HK-2 (cell line): ENCODE measurements around the gene RNASE13.
"Not testable (repeated sequence)": the region's sequence is repeated elsewhere in the genome, so short reads cannot be mapped to it uniquely, and the experiment has no call there.

ENCODE experiments used
- DNase-seq: peaks from one replicate; pipeline ENCODE4 v3.0.0-alpha.2; 2018; ENCODE audit not compliant: unreplicated experiment

RNASE13 gene

DNA sequence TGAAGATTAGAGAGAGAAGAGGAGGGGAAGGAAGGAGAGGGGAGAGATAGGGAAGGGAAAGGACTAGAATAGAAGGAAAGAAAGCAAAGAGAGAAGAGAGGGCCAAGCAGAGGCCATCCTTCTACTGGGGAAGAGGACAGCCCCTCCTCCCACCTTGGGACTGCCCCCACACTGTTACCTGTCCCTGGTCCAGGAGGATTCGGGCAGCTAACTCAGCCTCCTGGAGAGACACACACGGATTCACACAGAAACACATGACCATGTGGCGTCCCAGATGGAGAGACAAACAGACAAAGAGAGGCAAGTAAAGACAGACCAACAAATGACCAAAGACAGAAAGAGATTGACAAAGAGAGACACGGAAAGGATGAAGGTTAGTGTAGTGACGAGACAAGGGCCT, 11.9 kb downstream of the RNASE13 start:
- DNase-seq, result no peak

DNA sequence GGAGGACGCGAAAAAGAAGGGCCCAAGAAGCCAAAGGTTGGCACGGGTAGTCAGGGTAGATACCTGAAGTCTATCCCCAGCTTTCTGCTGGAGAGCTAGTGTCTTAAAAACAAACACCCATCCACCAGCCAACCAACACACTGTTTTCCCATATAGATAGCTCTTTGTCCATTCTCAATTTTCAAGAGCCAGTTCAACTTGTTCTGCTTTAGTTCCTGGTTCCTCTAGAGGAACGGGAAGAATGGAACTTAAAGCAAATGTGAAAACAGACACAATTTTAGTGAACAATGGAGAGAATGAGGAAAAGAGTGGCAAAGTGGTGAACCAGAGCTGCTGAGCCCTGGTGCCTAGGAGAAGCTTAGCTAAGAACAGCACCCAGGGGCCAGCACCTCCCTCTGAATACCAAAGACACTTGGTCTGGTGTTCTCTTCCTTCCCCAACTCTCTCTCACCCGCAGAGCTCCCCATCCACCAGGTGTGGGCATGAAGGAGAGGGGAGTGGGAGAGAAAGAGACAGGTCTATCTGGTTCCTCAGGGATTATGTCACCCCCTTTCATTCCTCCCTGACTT, 13.5 kb downstream of the RNASE13 start:
- no peak for DNase-seq

DNA sequence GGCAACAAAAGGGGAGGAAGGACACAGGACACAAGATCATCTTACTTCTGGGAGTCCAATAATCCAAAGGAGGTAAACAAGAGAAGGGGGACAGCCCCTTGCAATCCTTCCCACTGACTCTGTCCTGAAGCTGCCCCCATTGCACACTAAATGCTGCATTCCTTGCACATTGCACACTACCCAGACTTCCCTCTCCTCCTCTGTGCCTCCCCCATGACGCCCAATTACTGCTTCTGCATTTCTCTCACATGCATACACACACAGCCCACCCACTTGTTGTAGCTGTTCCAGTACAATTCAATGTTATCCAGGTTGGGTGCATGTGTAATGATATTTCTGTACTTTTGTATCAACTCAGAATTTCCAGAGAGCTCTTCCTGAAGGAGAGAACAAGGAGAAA, 15.2 kb downstream of the RNASE13 start:
- no peak for DNase-seq

DNA sequence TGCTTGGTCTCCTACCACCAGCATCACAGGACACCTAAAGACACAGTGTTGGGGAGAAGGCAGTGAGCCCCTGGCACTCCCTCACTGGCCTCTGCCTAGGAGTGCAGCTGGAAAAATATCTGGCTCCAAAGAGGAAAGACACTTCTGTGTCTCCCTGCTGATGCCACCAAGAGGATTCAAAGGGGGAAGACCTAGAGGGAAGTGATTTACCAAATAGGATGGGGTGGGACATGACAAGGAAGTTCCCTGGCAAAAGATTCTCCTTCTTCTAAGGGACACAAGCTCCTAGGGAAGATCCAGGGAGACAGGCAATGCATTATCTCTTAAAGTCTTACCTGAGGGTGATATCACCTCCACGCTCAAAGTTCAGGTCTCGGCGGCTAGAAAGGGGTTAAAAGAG, 15.8 kb downstream of the RNASE13 start:
- DNase-seq, result no peak

DNA sequence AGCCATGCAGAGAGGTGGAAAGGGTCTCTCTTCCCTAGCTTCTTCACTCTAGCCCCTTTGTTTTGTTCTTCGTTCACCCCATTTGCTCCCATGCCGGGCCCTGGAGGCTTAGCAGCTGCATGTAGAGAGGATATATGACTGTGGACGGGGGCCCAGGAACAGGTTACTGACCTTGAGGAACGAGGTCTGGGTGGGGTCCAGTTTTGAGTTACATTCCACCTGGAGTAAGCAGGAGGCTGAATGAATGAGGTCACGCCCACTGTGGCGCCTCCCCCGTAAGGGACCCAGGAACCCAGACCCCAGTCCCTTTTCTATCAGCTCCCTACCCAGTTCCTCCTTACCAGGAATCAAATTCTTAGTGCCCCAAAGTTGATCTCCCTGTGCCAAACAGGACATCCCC, 16.3 kb downstream of the RNASE13 start:
- no peak for DNase-seq

DNA sequence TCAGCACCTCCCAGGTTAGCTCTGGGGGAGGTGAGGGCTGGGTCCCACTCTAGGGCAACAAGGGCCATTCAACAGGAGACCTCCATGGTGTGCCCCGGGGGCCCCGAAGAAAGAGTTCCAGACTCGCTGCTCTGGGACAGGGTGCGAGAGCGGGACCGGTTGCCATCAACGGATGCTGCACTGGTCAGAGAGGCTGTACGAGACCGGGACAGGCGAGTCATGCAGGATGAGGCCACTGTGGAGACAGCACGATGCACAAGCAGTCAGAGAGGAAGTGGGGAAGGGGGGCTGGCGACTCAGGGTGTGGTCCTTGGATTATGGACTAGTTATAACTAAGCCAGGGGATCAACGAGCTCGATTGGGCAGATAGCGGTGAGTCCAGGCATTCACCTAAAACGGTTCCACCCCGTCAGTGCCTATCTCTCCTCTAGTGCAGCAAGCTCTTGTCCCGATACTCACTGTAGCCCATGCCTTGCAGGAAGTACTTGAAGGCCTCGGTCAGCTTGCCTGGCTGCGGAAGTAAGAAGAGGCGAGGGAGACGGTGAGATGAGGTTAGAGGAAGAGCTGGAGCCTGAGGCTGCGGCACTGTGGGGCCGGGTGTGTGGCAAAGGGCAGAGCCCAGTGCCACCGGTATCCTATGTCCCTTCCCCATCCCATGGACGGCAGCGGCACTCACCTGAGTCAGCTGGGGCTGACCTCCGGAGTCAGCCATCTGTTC, 16.9 kb downstream of the RNASE13 start:
- no peak for DNase-seq

DNA sequence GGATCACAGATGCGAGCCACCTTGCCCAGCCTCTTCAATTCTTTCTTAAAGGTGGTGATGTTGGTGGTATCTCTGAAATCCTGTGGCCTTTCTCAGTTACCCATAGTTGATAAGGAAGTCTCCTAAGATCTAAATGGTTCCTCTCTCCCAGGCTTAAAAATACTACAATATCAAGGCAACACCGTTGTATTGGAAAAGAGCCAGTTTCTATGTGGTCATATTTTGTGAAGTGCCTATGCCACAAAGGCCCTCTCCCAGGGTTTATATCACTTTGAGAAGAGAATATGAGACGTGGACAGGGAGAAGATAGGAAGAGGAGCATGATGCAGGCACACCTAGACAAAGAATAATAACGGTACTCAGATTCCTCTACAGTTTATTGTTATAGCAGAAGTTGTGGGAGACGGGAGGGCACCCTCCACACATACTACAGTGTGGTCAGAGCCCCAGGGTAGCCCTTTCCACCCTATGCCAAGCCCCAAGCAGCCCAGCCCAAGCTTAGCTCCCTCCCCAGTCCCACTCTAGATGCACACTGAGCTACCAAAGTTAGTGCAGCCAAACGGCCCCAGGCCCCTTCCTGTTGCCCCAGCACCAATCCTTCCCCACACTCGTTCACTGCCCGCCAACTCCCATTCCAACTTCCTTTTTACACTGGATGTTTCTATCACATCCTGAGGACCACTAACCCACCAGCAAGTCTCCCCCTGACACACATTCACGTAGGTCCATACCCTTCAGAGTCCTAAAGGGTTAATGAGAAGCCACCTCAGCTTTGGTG, 18.0 kb downstream of the RNASE13 start:
- DNase-seq, result no peak

DNA sequence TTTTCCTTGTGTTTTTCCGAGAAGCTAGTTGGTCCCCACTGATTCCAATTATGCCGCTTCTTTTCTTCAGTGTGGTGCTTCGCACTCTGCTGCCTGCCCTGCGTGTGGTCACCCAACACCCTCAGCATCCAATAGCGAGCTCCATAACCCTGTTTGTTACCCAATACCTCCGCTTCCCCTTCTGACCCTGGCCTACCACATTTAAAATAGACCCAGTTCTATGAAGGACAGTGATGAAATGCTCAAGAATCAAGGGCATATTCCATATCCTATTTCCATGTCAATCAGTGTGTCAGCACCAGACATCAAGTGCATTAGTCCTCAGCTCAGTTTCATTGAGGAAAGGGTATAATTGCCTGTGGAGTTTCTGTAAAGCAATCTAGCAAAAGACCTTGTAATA, 19.3 kb downstream of the RNASE13 start:
- DNase-seq, result no peak

DNA sequence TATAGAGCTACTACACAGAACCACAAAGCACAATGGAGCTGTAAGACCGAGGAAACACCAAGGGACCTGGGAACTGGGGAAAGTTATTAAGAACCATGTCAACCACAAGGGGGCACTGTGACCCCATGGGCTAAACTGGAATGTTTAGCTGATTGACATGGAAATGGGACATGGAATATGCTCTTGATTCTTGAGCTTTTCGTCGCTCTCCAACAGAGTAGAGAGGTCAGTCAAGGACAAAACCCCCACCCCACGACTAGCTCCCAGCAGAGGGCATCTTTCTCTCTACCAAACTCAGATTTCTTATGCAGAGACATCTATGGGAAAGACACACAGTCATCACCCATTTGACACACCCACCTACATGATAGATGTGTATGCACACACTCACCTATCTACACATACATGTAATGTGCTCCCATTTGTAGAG, 19.8 kb downstream of the RNASE13 start:
- DNase-seq, result peak; percentile 78

DNA sequence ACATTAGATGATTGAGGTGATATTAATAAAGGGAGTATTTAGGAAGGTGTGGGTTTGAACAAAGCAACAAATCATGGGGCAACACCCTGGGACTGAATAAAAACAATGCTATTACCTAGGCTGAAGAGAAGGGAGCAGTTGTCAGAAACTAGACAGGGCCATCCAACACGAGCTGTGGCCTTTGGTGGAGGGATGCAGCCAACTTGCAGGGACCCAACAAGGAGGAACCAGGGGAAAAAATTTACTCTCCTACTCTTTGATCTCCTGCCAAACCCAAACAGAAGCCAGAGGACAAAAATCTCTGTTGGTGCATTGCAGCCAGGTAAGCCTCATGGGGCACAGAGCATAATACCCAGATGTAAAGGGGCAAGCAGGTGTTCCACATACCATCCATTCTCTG, 23.5 kb downstream of the RNASE13 start:
- no peak for DNase-seq

DNA sequence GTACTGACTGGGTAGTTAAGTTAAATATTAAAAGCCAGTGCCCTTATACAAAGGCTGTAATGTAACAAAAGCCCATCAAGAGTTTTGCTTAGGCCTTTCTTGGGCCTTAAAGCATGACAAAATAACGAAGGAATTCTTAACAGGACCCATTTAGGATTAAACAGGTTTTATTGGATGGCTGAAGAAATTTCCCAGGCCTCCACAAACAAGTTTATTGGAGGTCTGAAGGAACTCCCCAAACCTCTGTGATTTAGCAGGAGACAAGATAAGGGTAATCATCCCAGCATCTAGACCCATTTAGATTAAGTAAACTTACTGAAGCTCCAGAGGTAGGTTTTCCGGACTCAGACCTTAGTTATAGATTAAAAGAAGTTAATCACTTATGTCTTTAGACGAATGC, 24.9 kb downstream of the RNASE13 start:
- not testable (repeated sequence) for DNase-seq

DNA sequence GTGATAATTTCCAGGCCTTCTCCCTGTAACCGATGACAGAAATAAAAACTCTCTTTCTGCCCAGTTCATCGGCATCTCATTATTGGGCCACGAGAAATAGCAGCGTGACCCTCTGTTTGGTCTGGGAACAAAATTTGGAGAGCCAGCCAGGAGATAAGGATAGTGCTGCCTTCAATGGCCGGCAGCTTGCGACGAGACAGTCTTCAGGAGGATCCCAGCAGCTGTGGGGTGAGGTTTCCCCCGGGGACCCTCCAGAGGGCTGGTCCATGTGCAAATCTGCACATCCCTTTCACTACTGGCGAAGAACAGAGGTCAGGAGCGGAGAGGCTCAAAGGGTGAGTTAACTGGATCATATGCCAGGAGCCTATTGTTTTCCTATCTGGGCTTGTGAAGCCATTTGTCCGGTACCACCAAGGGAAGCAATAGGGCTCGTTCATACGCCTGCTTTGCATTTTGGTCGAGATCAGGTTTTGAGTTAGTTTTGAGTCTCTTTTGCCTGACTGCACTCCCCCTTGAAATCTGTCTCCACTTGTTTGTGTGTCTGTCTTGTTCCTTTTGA, 30.7 kb downstream of the RNASE13 start:
- no peak for DNase-seq

DNA sequence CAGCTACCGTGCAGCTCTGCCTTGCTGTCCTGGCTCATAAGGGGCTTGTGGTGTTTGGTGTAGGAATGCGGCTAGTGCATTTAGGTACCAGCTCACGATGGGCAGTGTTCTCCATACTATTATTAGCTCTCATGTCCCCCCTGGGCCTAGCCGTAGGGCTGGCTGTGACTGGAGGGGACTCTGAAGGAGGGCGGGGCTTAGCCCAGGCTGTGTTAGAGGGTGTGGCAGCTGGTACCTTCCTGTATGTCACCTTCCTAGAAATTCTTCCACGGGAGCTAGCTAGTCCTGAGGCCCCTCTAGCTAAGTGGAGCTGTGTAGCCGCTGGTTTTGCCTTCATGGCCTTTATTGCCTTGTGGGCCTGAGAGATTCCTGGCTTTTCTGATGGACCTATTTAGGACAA, 33.4 kb downstream of the RNASE13 start:
- no peak for DNase-seq

DNA sequence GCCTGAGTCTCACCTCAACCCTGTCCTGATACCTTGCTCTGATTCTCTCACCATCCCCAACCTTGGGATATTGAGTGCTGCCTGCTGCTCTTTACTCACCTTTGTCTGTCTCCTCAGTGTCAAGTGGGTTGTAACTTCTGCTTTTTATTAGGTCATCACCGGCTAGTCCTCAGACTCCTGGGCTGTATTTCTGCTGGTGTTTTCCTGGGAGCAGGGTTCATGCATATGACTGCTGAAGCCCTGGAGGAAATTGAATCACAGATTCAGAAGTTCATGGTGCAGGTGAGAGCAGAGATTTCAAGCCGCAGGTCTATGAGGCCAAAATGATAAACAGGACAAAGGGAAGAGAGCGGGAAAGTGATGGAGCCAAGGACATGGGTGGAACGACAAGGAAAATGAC, 35.0 kb downstream of the RNASE13 start:
- DNase-seq, result no peak

DNA sequence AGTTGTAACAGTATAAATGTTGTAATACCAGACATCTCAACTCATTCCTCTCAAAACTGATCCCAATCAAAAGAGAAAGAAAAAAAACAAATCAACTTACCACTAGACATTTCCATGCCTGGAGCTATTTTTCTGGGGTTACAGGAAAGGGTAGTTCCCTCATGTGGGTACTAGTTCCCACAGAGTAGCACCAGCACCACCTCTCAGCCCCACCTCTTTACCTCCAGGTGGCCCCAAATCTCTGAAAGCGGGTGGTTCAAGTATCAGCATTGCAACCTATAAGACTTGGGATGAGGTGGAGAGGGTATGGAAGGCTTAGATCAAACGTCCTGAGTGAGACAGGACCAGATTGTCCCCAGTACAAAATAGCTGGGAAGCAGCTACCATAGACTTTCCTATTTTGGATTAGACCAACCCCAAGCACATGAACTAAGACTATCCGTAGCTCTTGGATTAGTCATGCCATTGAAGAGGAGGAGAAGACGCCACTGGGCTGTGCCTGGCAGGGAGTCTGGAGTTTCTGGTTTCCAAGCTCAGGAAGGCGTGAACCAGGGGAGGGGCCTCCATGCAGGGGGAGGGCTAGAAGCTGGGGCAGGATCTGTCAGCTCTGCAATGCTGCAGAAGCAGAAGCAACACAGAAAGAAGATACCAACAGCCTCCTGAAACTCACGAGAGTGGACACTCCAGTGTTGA, 35.8 kb downstream of the RNASE13 start, which contains the start of gene SLC39A2:
Gene SLC39A2 (plus strand): TSS at position 620 of the 693 bp plus-strand sequence. CDS start 154 bp downstream, outside the sequence.
- peak; percentile 49 for DNase-seq

DNA sequence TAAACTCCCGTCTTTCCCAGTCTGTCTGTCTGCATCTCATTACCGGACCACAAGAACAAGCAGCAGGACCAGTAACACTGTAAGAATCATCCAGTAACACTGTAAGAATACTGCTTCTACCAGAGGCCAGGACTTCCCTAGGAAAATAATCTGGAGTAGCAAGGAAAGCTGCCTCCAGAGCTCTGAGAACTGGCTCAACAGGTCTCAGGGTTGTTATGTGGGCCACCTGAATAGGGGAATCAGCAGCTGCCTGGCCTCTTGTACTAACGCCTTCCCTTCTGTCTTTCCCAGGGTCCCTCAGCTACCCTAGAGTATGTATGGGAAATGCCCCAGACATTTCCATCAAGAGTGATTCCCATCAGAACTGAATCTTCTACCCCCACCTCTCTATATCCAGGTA, 36.5 kb downstream of the RNASE13 start:
- DNase-seq, result no peak

DNA sequence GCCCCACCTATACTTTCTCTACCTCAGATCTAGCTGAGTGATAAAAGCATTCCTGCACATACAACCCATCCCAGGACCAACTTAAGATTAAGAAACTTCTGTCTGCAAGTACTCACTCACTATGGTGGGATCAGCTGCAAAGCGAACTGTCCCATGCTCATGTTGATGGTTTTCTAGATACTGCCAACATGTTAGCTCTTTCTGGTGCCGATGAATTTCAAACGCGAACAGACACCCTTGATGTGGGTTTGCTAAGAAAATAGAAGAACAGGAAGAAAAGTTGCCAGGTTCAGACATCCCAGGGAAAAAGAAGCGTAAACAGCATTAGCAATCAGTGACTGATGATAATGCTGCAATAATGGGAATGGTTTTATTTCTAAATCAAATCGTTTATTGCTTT, 37.0 kb downstream of the RNASE13 start:
- DNase-seq, result no peak

DNA sequence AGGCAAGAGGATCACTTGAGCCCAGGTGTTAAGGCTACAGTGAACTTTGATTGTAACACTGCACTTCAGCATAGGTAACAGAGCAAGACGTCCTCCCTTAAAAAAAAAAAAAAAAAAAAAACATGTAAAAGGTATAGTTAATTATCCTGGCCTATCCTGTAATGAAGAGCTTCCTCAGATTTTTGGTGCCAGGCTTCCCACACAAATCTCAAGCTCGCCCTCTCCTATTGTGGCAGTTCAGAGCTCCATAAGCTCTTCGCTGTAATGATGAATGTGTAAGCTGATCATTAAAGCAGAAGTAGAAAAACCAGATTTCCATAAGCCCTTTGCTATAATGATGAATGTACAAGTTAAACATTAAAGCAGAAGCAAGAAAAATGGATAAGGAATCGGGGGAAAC, 37.5 kb downstream of the RNASE13 start:
- DNase-seq, result no peak

DNA sequence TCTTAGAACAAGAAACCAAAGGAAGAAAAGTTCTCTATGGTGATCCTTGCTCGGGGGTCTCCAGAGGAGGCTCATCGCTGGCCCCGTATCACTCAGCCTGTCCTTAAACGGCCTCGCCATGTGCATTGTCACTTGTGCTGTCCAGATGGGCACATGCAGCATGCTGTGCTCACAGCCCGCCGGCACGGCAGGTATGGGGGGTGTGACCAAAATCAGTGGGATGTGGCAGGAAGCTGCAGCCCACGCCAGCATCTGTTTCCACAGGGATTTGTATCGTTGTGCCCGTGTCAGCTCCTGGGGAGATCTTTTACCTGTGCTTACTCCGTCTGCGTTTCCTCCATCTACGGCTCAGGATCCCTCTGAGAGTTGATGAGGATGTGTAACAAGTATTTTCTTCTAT, 38.1 kb downstream of the RNASE13 start:
- no peak for DNase-seq

DNA sequence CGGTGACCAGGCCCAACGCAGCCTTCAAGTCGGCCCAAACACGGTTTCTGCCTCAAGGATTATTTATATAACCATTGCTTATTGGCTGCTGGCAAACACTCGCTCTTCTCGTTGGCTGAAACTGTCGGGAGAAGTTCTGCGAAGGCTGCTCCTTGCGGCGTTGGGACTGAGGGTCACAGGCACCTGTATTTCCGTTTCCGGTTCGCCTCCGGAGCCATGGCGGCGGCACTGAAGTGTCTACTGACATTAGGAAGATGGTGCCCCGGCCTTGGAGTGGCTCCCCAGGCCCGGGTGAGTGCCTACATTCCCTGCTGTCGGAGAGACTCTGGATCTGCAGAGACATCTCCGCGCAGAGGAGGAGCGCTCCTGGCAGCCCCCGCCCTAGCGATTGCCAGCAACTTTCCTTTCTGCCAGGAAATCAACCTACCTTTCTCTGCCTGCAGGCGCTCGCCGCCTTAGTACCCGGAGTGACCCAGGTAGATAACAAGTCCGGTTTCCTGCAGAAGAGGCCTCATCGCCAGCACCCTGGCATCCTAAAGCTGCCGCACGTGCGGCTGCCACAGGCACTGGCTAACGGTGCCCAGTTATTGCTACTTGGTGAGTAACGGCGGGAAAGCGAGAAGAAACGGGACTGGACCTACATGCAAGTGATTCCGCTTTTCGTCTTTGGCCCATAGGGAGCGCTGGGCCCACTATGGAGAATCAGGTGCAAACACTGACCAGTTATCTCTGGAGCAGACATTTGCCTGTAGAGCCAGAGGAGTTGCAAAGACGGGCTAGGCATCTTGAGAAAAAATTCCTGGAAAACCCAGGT, 44.6 kb downstream of the RNASE13 start, which contains the start of gene METTL17:
Gene METTL17 (plus strand): TSS at position 194 of the 814 bp plus-strand sequence. CDS start 23 bp downstream, at position 217.
- DNase-seq, result peak; percentile 91

DNA sequence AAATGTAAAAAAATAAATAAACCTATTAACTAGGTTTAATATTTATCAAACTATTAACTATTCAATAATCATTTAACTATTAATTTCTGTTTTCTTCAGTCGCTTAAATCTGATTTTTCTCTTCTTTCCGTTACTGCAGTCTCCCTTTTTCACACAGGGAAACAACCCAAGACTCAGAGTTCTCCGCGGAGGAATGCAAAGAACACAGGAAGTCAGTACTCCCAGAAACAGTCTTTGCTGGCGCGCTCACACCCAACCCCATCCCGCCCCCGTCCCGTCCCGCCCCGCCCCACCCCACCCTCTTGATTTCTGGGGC, 45.2 kb downstream of the RNASE13 start:
- DNase-seq, result no peak
